ENCODE measurements around the gene ZNF334.

GRCh38 chr20:46545077-46545826 lies 31.9 kb upstream of the ZNF334 start:
- TF ChIP-seq CTCF (IDR thresholded peaks at IDR 0.05): no peak
- no peak for TF ChIP-seq POLR2A (IDR thresholded peaks at IDR 0.05)
